ENCODE results near the gene SDK1.

SDK1 gene

DNA sequence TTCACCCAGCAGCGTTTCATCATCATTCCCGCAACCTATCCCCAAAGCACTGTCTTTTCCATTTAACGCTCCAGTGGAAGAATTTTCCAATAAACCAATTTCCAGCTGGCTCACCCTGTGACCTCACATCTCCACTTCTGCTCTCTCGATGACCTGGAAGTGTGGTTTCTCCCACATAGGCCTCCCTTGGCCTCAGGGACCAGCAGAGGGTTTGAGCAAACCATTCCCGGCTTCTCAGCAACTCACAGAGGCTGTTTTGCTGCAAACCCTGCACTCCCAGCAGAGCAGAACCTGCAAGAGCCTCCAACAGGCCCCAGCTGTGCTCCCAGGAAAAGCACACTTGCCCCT, 858.1 kb downstream of the SDK1 start:
- Histone ChIP-seq H3K36me3 (ENCODE audit: control insufficient read depth in 2 of 2, insufficient read depth in 1 of 2, low read length in 2 of 2) (no peaks in the 10 kb centered on the region), H3K9me3 (ENCODE audit: control insufficient read depth, insufficient read depth, low read depth, low read length) (no peaks in the 10 kb centered on the region), H3K4me1 (ENCODE audit: control insufficient read depth, insufficient read depth, low read length) (no peaks in the 10 kb centered on the region), H3K4me3 (ENCODE audit: low read depth, low read length) (no peak overlapping the region), H3K27ac (ENCODE audit: extremely low read depth, low read depth, low read length) (no peak overlapping the region)
- TF ChIP-seq, protein P1, sequence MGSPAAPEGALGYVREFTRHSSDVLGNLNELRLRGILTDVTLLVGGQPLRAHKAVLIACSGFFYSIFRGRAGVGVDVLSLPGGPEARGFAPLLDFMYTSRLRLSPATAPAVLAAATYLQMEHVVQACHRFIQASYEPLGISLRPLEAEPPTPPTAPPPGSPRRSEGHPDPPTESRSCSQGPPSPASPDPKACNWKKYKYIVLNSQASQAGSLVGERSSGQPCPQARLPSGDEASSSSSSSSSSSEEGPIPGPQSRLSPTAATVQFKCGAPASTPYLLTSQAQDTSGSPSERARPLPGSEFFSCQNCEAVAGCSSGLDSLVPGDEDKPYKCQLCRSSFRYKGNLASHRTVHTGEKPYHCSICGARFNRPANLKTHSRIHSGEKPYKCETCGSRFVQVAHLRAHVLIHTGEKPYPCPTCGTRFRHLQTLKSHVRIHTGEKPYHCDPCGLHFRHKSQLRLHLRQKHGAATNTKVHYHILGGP (tag by site-specific recombination; IDR thresholded peaks at IDR 0.05) = no peak
- TF ChIP-seq ZNF747 (tag by site-specific recombination; IDR thresholded peaks at IDR 0.05) (no peak), ZNF16 (tag by site-specific recombination; IDR thresholded peaks at IDR 0.05; ENCODE audit: low read depth) (no peak), ZNF596 (tag by site-specific recombination; IDR thresholded peaks at IDR 0.05) (no peak), ZNF202 (tag by site-specific recombination; IDR thresholded peaks at IDR 0.05; ENCODE audit: borderline replicate concordance) (no peak), ZNF48 (tag by site-specific recombination; IDR thresholded peaks at IDR 0.05) (no peak), ZNF354C (tag by site-specific recombination; IDR thresholded peaks at IDR 0.05; ENCODE audit: borderline replicate concordance, low read depth) (no peak), ZEB2 (tag by site-specific recombination; IDR thresholded peaks at IDR 0.05) (no peak)
- TF ChIP-seq, protein P2, sequence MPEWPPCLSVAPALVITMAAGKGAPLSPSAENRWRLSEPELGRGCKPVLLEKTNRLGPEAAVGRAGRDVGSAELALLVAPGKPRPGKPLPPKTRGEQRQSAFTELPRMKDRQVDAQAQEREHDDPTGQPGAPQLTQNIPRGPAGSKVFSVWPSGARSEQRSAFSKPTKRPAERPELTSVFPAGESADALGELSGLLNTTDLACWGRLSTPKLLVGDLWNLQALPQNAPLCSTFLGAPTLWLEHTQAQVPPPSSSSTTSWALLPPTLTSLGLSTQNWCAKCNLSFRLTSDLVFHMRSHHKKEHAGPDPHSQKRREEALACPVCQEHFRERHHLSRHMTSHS (tag by site-specific recombination; IDR thresholded peaks at IDR 0.05) = no peak
- ChIA-PET POLR2A (no interaction called here), CTCF (interaction anchor here (0.6 kb wide), 2 partner anchors 61 to 314 kb away, joined by 3 to 4 read pairs; no protein-coding TSS in a partner anchor)

DNA sequence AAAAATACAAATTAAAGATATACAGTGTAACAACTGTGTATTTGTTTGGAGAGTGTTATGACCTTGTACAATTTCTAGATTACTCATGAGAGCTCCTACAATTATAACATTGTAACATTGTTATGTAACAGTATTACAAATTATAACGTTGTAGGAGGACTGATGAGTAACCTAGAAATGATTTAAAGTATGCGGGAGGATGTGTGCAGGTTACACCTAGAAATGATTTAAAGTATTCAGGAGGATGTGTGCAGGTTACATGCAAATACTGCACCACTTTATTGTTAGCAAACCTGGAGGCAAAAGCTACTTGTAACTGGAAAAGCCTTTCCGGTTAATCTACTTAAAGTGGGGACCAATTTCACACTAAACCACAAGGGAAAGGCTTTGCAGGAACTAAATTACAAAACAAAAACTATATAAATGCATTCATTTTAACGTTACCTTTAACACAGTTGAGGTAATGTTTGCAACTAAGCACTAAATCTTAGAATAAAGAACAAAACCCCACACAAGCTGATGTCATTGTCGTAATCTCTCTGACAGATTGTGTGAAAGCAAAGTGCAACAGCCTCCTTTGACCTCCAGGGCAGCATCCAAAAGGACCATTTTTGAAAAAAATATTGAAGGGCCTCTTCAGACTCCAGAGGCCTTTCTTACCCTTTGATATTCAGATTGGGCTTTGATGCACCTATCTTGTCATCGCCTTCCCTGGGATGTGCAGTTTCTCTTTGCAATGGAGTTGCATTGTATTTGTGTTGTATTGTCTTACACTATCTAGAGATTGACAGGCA, 858.9 kb downstream of the SDK1 start:
- ChIA-PET CTCF (interaction anchor here (0.6 kb wide), 1 partner anchor 315 kb away, joined by 3 read pairs; no protein-coding TSS in a partner anchor), POLR2A (no interaction called here)
- Histone ChIP-seq H3K9me3 (ENCODE audit: control insufficient read depth, insufficient read depth, low read depth, low read length) (no peaks in the 10 kb centered on the region), H3K27ac (ENCODE audit: extremely low read depth, low read depth, low read length) (no peak overlapping the region), H3K4me3 (ENCODE audit: low read depth, low read length) (no peak overlapping the region), H3K4me1 (ENCODE audit: control insufficient read depth, insufficient read depth, low read length) (no peaks in the 10 kb centered on the region), H3K36me3 (ENCODE audit: control insufficient read depth in 2 of 2, insufficient read depth in 1 of 2, low read length in 2 of 2) (no peaks in the 10 kb centered on the region)
- TF ChIP-seq EGR2 (tag by site-specific recombination; IDR thresholded peaks at IDR 0.05; ENCODE audit: low read depth) (no peak), KLF1 (tag by site-specific recombination; IDR thresholded peaks at IDR 0.05) (no peak), ZNF549 (tag by site-specific recombination; IDR thresholded peaks at IDR 0.05) (no peak), ZBTB21 (tag by site-specific recombination; IDR thresholded peaks at IDR 0.05) (no peak), RBAK (tag by site-specific recombination; IDR thresholded peaks at IDR 0.05) (no peak), ZNF10 (tag by site-specific recombination; IDR thresholded peaks at IDR 0.05) (no peak), KLF10 (tag by site-specific recombination; IDR thresholded peaks at IDR 0.05) (no peak), ZFHX2 (tag by site-specific recombination; conservative IDR thresholded peaks at IDR 0.05) (no peak)
- TF ChIP-seq, protein P3, sequence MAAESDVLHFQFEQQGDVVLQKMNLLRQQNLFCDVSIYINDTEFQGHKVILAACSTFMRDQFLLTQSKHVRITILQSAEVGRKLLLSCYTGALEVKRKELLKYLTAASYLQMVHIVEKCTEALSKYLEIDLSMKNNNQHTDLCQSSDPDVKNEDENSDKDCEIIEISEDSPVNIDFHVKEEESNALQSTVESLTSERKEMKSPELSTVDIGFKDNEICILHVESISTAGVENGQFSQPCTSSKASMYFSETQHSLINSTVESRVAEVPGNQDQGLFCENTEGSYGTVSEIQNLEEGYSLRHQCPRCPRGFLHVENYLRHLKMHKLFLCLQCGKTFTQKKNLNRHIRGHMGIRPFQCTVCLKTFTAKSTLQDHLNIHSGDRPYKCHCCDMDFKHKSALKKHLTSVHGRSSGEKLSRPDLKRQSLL (tag by site-specific recombination; IDR thresholded peaks at IDR 0.05) = no peak
- TF ChIP-seq, protein P4, sequence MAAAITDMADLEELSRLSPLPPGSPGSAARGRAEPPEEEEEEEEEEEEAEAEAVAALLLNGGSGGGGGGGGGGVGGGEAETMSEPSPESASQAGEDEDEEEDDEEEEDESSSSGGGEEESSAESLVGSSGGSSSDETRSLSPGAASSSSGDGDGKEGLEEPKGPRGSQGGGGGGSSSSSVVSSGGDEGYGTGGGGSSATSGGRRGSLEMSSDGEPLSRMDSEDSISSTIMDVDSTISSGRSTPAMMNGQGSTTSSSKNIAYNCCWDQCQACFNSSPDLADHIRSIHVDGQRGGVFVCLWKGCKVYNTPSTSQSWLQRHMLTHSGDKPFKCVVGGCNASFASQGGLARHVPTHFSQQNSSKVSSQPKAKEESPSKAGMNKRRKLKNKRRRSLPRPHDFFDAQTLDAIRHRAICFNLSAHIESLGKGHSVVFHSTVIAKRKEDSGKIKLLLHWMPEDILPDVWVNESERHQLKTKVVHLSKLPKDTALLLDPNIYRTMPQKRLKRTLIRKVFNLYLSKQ (tag by site-specific recombination; IDR thresholded peaks at IDR 0.05; ENCODE audit: borderline replicate concordance) = no peak

All from HEK293 (cell line).